IMR-90 (cell line): ENCODE measurements around the gene FRMPD4. TPM values are rescaled to one million over a fixed set of nuclear protein-coding genes. Genes with fewer than 3 reads are reported as not detected.

ENCODE experiments used
- ATAC-seq: fragments of 200-7000 bp; cut with Tn5 transposase; 2 replicates; pipeline ENCODE4 v1.9.1; 2020; ENCODE audit warnings: low read depth, mild to moderate bottlenecking, moderate library complexity
- BruUV-seq: library from RNA; stranded (reverse); fragments of 400-500 nt; replicated peaks from 2 replicates; lab custom pipeline; 2021; lab: Mats Ljungman, UMichigan
- CTCF ChIA-PET: fragments of 300-600 bp; formaldehyde crosslinking; extraction: SDS; loops from one replicate; lab custom pipeline; 2021; ENCODE audit warnings: antibody characterized with exemption; lab: Yijun Ruan, JAX
- POLR2A ChIA-PET: fragments of 300-600 bp; sonication (Branson Sonifier 250); formaldehyde crosslinking; loops from one replicate; lab custom pipeline; 2022; ENCODE audit warnings: antibody characterized with exemption; ENCODE audit not compliant: unreplicated experiment; lab: Charles Lee
- DNase-seq: peaks from one replicate; pipeline ENCODE4 v3.0.0; 2013
- H2AFZ ChIP-seq: replicated peaks from 2 replicates; pipeline ENCODE3; 2013; ENCODE audit warnings: low read length, mild to moderate bottlenecking; ENCODE audit not compliant: poor library complexity
- H2AK5ac ChIP-seq: 2 replicates; pipeline ENCODE4 v1.6.1; 2013; ENCODE audit warnings: low read depth, low read length, inconsistent platforms
- H2AK9ac ChIP-seq: replicated peaks from 2 replicates; pipeline ENCODE3; 2013; ENCODE audit warnings: mild to moderate bottlenecking, low read depth, low read length, moderate library complexity; ENCODE audit not compliant: poor library complexity
- H2BK120ac ChIP-seq: 2 replicates; pipeline ENCODE4 v1.6.1; 2013; ENCODE audit warnings: low read depth, low read length, inconsistent platforms
- H2BK15ac ChIP-seq: 3 replicates; pipeline ENCODE4 v1.6.1; 2013; ENCODE audit warnings: low read depth, low read length, inconsistent platforms
- H2BK20ac ChIP-seq: 2 replicates; pipeline ENCODE4 v1.6.1; 2013; ENCODE audit warnings: low read depth, mild to moderate bottlenecking, inconsistent platforms, low read length, moderate library complexity
- H2BK5ac ChIP-seq: 2 replicates; pipeline ENCODE4 v1.6.1; 2013; ENCODE audit warnings: mild to moderate bottlenecking, low read depth, low read length, inconsistent platforms; ENCODE audit not compliant: poor library complexity, severe bottlenecking
- H3K14ac ChIP-seq: replicated peaks from 2 replicates; pipeline ENCODE4 v1.6.1; 2013; ENCODE audit warnings: low read depth, low read length, inconsistent platforms
- H3K18ac ChIP-seq: 2 replicates; pipeline ENCODE4 v1.6.1; 2013; ENCODE audit warnings: low read depth, low read length, control low read depth
- H3K23ac ChIP-seq: 2 replicates; pipeline ENCODE4 v1.6.1; 2013; ENCODE audit warnings: low read depth, low read length, inconsistent platforms
- H3K27ac ChIP-seq: 2 replicates; pipeline ENCODE4 v1.5.1; 2013; ENCODE audit warnings: mild to moderate bottlenecking, control low read depth, low read length; ENCODE audit not compliant: insufficient read depth
- H3K27me3 ChIP-seq: 2 replicates; pipeline ENCODE4 v1.6.1; 2013; ENCODE audit warnings: low read length; ENCODE audit not compliant: control insufficient read depth, insufficient read depth
- H3K36me3 ChIP-seq: 2 replicates; pipeline ENCODE4 v1.6.1; 2013; ENCODE audit warnings: low read length, mixed read lengths; ENCODE audit not compliant: control insufficient read depth, insufficient read depth
- H3K4ac ChIP-seq: 2 replicates; pipeline ENCODE4 v1.6.1; 2013; ENCODE audit warnings: low read depth, low read length, inconsistent platforms
- H3K4me1 ChIP-seq: 2 replicates; pipeline ENCODE4 v1.6.1; 2013; ENCODE audit warnings: low read length, mixed read lengths; ENCODE audit not compliant: control insufficient read depth, insufficient read depth
- H3K4me2 ChIP-seq: 2 replicates; pipeline ENCODE4 v1.6.1; 2013; ENCODE audit warnings: low read depth, mild to moderate bottlenecking, control low read depth, low read length, moderate library complexity
- H3K4me3 ChIP-seq: 2 replicates; pipeline ENCODE4 v1.5.1; 2013; ENCODE audit warnings: low read depth, mild to moderate bottlenecking, control low read depth, low read length, moderate library complexity; ENCODE audit not compliant: insufficient read depth
- H3K56ac ChIP-seq: 2 replicates; pipeline ENCODE4 v1.6.1; 2013; ENCODE audit warnings: low read length, inconsistent platforms; ENCODE audit not compliant: insufficient read depth; ENCODE audit errors: extremely low read depth
- H3K79me1 ChIP-seq, 2 experiments: 2 replicates each; pipeline ENCODE4 v1.6.1; 2013; ENCODE audit warnings: low read length in 2 of 2, inconsistent platforms in 1 of 2, low read depth in 1 of 2
- H3K9ac ChIP-seq: 2 replicates; pipeline ENCODE4 v1.6.1; 2013; ENCODE audit warnings: low read depth, low read length, control low read depth
- H3K9me1 ChIP-seq: 2 replicates; pipeline ENCODE4 v1.6.1; 2013; ENCODE audit warnings: low read length, inconsistent platforms; ENCODE audit not compliant: insufficient read depth
- H3K9me3 ChIP-seq: 2 replicates; pipeline ENCODE4 v1.6.1; 2013; ENCODE audit warnings: low read length; ENCODE audit not compliant: control insufficient read depth, insufficient read depth
- H4K20me1 ChIP-seq: 2 replicates; pipeline ENCODE4 v1.6.1; 2013; ENCODE audit warnings: low read length, inconsistent platforms; ENCODE audit not compliant: insufficient read depth
- H4K5ac ChIP-seq: 2 replicates; pipeline ENCODE4 v1.6.1; 2013; ENCODE audit warnings: mild to moderate bottlenecking, low read depth, low read length, control low read depth
- H4K8ac ChIP-seq, 2 experiments: 2 replicates each; pipeline ENCODE4 v1.6.1; 2013; ENCODE audit warnings: low read depth in 2 of 2, low read length in 2 of 2, control low read depth in 1 of 2, inconsistent platforms in 1 of 2
- H4K91ac ChIP-seq: 2 replicates; pipeline ENCODE4 v1.6.1; 2013; ENCODE audit warnings: low read depth, low read length, inconsistent platforms; ENCODE audit not compliant: insufficient read depth
- CHD1 ChIP-seq: IDR thresholded peaks from 2 replicates; pipeline ENCODE4 v1.6.1; 2012; ENCODE audit warnings: low read depth, low read length, improper control_type of control experiment
- FOS ChIP-seq: fragments of 150-350 bp; IDR thresholded peaks from 2 replicates; pipeline ENCODE4 v1.6.1; 2016; ENCODE audit warnings: low read depth, low read length
- MAFK ChIP-seq: IDR thresholded peaks from 2 replicates; pipeline ENCODE4 v1.6.1; 2012; ENCODE audit warnings: low read depth, low read length, improper control_type of control experiment
- MAZ ChIP-seq: IDR thresholded peaks from 2 replicates; pipeline ENCODE4 v1.6.1; 2012; ENCODE audit warnings: low read depth, mild to moderate bottlenecking, low read length, improper control_type of control experiment, moderate library complexity, borderline replicate concordance
- MXI1 ChIP-seq: IDR thresholded peaks from 2 replicates; pipeline ENCODE4 v1.6.1; 2012; ENCODE audit warnings: low read depth, mild to moderate bottlenecking, low read length, moderate library complexity, borderline replicate concordance
- POLR2A ChIP-seq: IDR thresholded peaks from 2 replicates; pipeline ENCODE4 v1.6.1; 2012; ENCODE audit warnings: mild to moderate bottlenecking, low read depth, low read length
- RCOR1 ChIP-seq: IDR thresholded peaks from 2 replicates; pipeline ENCODE4 v1.6.1; 2012; ENCODE audit warnings: mild to moderate bottlenecking, low read length, improper control_type of control experiment; ENCODE audit not compliant: insufficient replicate concordance
- RFX5 ChIP-seq: IDR thresholded peaks from 2 replicates; pipeline ENCODE4 v1.8.0; 2012; ENCODE audit warnings: low read depth, mild to moderate bottlenecking, low read length, moderate library complexity
- SMC3 ChIP-seq: fragments of 150-350 bp; IDR thresholded peaks from 2 replicates; pipeline ENCODE4 v1.6.1; 2016; ENCODE audit warnings: low read depth, mild to moderate bottlenecking, antibody characterized with exemption, low read length, moderate library complexity
- USF2 ChIP-seq: fragments of 150-350 bp; IDR thresholded peaks from 2 replicates; pipeline ENCODE4 v1.6.1; 2017; ENCODE audit warnings: mild to moderate bottlenecking, antibody characterized with exemption, low read length, low read depth
- WGBS, 2 experiments: methylation state at CpG; one replicate each; pipeline versions ENCODE4 v1.1.5 to v1.1.7; 2013; ENCODE audit warnings: missing lambda C conversion rate in 2 of 2; ENCODE audit not compliant: insufficient read length in 1 of 2; ENCODE audit errors: extremely low coverage in 2 of 2; 5-methylcytosine and 5-hydroxymethylcytosine counted together
- dilution Hi-C: fragments of 300-500 bp; cut with HindIII; formaldehyde crosslinking; loops from one replicate; pipeline ENCODE4 v1.14.3; 2018; ENCODE audit warnings: low sequenced_read_pairs; ENCODE audit not compliant: unreplicated experiment
- in situ Hi-C: fragments of 300-500 bp; cut with MboI; formaldehyde crosslinking; loops from 3 replicates; pipeline ENCODE4 v1.14.3; 2019; ENCODE audit warnings: low sequenced_read_pairs, inconsistent platforms, mixed read lengths
- intact Hi-C: fragments of 100-400 bp; cut with micrococcal nuclease; formaldehyde crosslinking; loops from 2 replicates; pipeline ENCODE4 v1.10.0; 2022
- polyA plus RNA-seq, 3 experiments: library from polyadenylated mRNA; depleted of rRNA; stranded (reverse); fragments of >200 nt; gene quantifications; 2 replicates each; pipeline ENCODE4 v1.2.3, GENCODE V29; 2012; ENCODE audit warnings: low replicate concordance in 1 of 3
- total RNA-seq: library from RNA; depleted of rRNA; stranded (reverse); fragments of >200 nt; gene quantifications from 2 replicates; pipeline ENCODE4 v1.2.3, GENCODE V29; 2012

The FRMPD4 gene
- total and polyA plus RNA-seq, 2 of the 4 experiments (the other 2 are of a cell fraction), result 0.53 to 1.1 TPM

- Histone ChIP-seq H3K4me3 (no peak overlapping the region), H3K79me1 (no peaks in the 10 kb centered on the region), H4K20me1 (no peaks in the 10 kb centered on the region), H2BK20ac (no peak overlapping the region), H3K9me3 (no peaks in the 10 kb centered on the region), H3K9ac (no peak overlapping the region), H3K18ac (no peak overlapping the region), H2BK120ac (no peak overlapping the region), H2AFZ (no peak overlapping the region), H3K36me3 (no peaks in the 10 kb centered on the region), H3K4me2 (no peak overlapping the region), H3K4ac (no peak overlapping the region), H2AK5ac (no peak overlapping the region), H3K9me1 (no peaks in the 10 kb centered on the region), H3K23ac (no peak overlapping the region), H2BK15ac (no peak overlapping the region), H3K56ac (no peak overlapping the region), H4K8ac (no peak overlapping the region), H3K14ac (no peak overlapping the region), H3K27me3 (no peaks in the 10 kb centered on the region), H3K4me1 (no peaks in the 10 kb centered on the region), H4K5ac (no peak overlapping the region), H2AK9ac (no peak overlapping the region), H3K27ac (no peak overlapping the region), H2BK5ac (no peak overlapping the region), H4K91ac (no peak overlapping the region)
- DNase-seq (no peak), ATAC-seq (no peak)
- intact Hi-C loops, result no loop called here
- in situ Hi-C loops, result no loop called here
- WGBS, 2 experiments, result 100% methylated on average over 1 of the region's 3 CpGs; no CpG with 5 or more reads in 1 of the 2 experiments
- TF ChIP-seq USF2 (no peak), MAZ (no peak), RCOR1 (no peak), RFX5 (no peak), SMC3 (no peak), POLR2A (no peak), CHD1 (no peak), MAFK (no peak), FOS (no peak), MXI1 (no peak)
- CTCF ChIA-PET, result interaction anchor here (1.0 kb wide), 1 partner anchor 10 kb away, joined by 3 read pairs; no protein-coding TSS in a partner anchor
- BruUV-seq, result no TSS peak
- dilution Hi-C loops, result no loop called here
- POLR2A ChIA-PET, result no interaction called here
These were observed 410.1 kb downstream of the FRMPD4 start for GRCh38 chrX:12548341-12548740.
